HG02571 (cell line): ENCODE data around the gene CNIH3.

Source experiments
- ATAC-seq: cut with Tn5 transposase; IDR thresholded peaks from one replicate; pipeline ENCODE4 v1.9.1; 2021; ENCODE audit warnings: mild to moderate bottlenecking, moderate library complexity; ENCODE audit not compliant: unreplicated experiment

Gene CNIH3

DNA sequence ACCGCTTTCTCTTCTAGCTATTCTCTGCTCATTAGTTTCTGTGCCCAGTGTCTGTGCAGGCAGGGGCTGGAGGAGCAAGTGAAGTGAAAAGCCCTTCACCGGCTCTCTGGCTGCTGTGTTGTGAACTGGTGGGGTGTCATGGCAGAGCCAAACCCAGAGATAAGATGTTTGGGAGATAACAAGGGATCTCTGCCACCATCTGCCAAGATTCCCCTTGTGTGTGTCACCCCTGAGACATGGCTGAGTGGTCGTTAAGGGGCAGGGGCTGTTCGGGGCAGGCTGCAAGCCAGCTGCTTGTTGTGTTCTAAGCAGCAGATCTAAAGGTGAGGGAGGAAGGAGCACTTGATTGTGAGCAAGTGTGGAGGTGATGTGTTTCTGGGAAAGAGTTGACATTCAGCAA lies 24.5 kb downstream of the CNIH3 start:
- no peak for ATAC-seq

- ATAC-seq = no peak
Observed at GRCh38 chr1:224641030-224641429, 24.9 kb downstream of the CNIH3 start.

GRCh38 chr1:224643653-224644052 lies 27.5 kb downstream of the CNIH3 start:
- ATAC-seq = no peak

DNA sequence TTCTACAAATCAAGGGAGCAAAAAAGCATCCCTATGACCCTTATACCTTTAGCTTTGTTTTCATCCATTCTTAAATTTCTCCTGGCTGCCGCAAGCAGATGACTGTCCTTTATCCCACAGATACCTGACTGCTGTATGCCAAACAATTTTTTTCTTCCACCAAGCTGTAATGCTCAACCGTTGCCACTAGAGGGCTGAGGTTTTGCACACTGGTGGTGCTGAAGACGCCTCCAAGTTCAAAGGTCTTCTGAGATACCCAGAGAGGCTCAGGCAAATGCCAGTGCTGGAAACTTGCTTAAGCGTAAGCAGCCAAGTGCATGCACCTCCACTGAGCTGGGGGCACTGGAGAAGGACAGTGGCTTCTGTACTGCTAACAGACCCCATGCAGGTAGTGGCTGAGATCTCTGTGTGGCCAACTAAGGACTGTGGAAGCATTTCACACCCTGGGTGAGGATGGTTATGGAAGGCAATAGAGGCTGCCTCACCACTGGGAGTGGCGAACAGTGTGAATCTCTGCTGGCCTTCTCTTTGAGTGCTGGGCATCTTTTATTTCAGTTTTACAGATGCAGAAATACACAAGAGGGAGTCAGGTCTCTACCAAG lies 28.5 kb downstream of the CNIH3 start:
- no peak for ATAC-seq

DNA sequence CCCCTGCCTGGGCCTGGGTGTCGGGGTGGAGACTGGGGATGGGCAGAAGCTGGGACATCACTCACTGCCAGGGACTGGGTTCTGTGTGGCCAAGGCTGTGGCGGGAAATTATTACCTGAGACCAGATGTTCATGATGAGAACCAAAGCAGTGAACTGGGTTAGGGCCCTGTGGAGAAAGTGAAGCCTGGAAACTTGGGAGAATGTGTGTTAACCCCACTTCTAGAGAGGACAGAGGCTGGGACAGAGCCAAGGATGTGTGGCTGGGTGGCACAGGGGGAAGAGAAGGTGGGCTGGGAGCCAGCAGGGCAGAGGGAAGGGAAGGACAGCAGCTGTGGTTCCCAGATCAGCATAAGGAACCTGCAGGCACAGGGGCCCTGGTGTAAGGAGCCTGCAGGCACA lies 31.3 kb downstream of the CNIH3 start:
- ATAC-seq = no peak

- no peak for ATAC-seq
Observed at GRCh38 chr1:224650290-224650689, 34.2 kb downstream of the CNIH3 start.

DNA sequence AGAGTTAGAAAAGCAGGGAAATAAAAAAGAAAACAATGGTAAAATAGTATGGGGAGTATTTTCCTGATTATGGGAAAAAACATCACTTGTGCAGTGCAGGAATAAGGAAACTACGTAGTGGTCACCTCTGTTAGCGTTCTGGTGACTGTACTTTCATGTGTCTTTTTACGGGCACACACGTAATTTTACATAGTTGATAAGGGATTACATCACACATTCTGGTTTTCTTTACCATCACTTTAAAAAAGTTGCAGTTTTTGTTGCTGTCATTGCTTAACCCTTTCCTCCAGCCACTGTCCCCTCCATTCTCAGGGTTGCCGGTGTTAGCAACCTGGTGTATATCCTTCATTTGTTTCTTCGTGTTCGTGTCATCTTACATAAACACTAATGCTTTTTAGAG lies 35.1 kb downstream of the CNIH3 start:
- no peak for ATAC-seq

GRCh38 chr1:224656392-224656791 lies 40.3 kb downstream of the CNIH3 start:
- no peak for ATAC-seq

DNA sequence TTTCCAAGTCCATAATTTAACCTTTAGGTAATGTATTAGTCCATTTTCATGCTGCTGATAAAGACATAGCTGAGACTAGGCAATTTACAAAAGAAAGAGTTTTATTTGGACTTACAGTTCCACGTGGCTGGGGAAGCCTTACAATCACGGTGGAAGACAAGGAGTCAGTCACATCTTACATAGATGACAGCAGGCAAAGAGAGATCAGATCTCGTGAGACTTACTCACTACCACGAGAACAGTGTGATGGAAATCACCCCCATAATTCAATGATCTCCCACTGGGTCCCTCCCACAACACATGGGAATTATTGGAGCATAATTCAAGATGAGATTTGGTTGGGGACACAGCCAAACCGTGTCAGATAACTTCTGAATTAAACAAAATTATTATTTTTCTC lies 44.0 kb downstream of the CNIH3 start:
- ATAC-seq = no peak

- no peak for ATAC-seq
Observed at GRCh38 chr1:224662870-224663269, 46.8 kb downstream of the CNIH3 start.

DNA sequence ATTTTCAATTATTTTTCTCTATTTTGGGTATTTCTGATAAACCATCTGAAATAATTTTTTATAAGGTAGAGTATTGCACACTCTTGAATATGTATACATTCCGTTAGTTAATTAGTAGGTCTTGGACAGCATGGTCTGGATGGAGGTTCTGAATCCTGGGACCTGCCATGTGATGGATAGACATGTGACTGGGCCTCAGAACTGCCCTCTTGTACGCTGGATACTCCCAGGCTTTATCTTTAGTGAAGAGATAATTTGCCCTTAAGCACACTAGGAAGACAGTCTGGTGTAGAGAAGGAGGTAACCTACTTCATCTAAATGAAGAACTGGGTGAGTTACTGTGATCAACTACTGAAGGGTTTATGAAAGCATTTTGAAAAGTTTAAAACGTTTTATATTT lies 48.9 kb downstream of the CNIH3 start:
- ATAC-seq = no peak

DNA sequence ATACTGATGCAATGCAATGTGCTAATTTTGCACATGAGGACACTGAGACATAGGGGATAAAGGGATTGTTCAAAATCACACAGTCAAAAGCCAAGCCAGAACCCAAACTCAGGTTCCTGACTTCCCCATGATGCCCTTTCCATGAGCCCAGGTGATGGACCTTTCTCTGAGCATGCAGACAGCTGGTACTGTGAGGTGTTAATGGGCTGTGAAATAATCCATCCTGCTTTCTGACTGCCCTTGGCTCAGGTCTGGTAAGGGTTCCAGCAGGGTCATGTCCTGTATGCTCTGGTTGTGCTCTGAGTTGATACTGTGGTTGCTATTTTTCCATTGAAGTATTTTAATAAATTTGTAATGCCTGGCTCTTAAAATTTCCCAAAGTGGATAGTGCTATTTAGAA lies 50.0 kb downstream of the CNIH3 start:
- no peak for ATAC-seq

DNA sequence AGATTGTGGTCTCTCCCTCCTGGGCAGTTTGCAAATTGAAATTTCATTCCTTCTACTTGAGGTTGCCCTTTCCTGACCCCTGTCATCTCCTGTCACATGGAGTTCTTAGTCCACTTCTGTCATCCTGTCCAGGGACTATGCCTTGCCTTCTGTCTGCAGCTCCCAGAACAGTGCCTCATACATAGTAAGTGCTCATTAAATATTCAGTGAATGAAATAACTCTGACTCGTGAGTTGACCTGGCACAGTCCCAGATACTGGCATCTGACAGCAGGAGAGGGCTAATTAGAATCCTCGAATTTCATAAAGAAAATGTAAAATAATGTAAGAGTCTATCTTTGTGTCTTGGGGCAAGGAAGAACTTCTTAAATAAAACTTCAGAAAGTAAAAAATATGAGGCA lies 50.8 kb downstream of the CNIH3 start:
- ATAC-seq = no peak

- ATAC-seq = no peak
Observed at GRCh38 chr1:224668984-224669383, 52.9 kb downstream of the CNIH3 start.

GRCh38 chr1:224669403-224669802 lies 53.3 kb downstream of the CNIH3 start:
- ATAC-seq = no peak

GRCh38 chr1:224670506-224670905 lies 54.4 kb downstream of the CNIH3 start:
- no peak for ATAC-seq

- no peak for ATAC-seq
Observed at GRCh38 chr1:224671076-224671475, 55.0 kb downstream of the CNIH3 start.

GRCh38 chr1:224673141-224673540 lies 57.0 kb downstream of the CNIH3 start:
- no peak for ATAC-seq

- no peak for ATAC-seq
Observed at GRCh38 chr1:224675590-224675989, 59.5 kb downstream of the CNIH3 start.

GRCh38 chr1:224676551-224676950 lies 60.4 kb downstream of the CNIH3 start:
- ATAC-seq = no peak

GRCh38 chr1:224678168-224678567 lies 62.1 kb downstream of the CNIH3 start:
- no peak for ATAC-seq

- no peak for ATAC-seq
Observed at GRCh38 chr1:224679606-224680005, 63.5 kb downstream of the CNIH3 start.

DNA sequence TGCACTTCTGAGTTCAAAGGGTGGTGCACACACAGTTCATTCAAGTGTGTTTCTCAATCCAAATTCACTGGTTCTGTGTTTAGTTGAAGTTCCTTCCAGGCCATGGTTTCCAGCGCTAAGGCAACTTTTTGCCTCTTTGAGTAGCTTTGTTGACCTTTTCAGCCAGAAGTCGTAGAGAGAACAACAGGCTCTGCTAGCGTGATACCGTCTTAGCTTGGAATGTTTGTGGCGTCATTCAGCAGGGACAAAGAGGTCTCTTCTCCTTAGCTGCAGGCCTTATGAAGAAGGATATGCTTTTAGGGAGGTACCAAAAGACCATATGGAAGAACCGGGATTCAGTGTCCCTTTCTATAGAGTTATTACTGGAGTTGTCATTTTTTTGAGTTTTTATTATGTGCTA lies 65.7 kb downstream of the CNIH3 start:
- no peak for ATAC-seq

GRCh38 chr1:224683936-224684335 lies 67.8 kb downstream of the CNIH3 start:
- ATAC-seq = no peak
